Prostate gland (tissue), 1 donor: ENCODE measurements around the gene SIRT5.

Experiments used
- POLR2A ChIP-seq: fragments of 450-650 bp; IDR thresholded peaks from one replicate; pipeline ENCODE4 v1.6.1; 2016; ENCODE audit warnings: antibody characterized with exemption, mild to moderate bottlenecking
- POLR2AphosphoS5 ChIP-seq: sonication (generic); formaldehyde crosslinking; IDR thresholded peaks from one replicate; pipeline ENCODE4 v1.6.1; 2017; ENCODE audit warnings: antibody characterized with exemption

DNA sequence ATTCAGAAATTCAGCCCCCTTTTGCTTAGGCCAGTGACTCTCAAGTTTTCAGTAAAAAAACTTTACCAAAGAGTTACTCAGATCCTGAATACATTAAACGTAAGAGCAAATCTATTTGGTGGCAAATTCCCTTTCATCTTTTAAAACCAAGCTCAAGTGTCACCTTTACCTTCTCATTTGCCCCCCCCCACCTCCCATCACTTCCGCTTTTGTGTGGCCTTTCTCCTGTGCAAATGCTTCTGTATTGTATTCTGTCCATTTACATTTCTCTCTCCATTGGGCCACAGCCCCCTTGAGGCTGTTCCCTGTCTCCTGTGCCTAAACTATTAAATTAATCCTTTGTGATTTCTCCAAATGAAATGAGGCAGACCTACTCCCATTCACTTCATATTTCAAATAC lies 42.7 kb downstream of the SIRT5 start:
- TF ChIP-seq POLR2A (no peak), POLR2AphosphoS5 (no peak)
